Hematopoietic multipotent progenitor cell treated with erythropoietin and hydrocortisone succinate and interleukin-3 and kit ligand, for 4 days (in vitro differentiated cells): ENCODE results near the gene TMTC1.

Source experiments
- DNase-seq: peaks from one replicate; pipeline ENCODE4 v3.0.0-alpha.2; 2015

The TMTC1 gene

DNA sequence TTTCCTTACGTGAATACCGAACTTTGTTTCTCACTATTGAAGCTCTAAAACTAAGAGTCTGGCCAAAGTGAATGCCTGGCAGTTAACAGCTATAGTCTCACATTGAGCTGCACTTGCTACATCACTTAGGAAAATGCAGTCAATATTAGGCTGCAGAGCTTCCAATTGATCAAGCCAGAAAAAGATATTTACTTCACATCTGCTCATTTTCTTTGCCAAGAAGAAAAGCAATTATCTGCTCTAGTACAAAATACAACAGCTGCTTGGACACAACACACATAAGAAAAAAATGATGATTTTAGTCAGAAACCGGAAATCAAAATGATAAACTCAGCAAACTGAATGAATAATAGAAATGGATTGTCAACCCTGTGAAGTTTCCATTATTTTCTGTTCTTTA lies 45.4 kb downstream of the TMTC1 start:
- no peak for DNase-seq

DNA sequence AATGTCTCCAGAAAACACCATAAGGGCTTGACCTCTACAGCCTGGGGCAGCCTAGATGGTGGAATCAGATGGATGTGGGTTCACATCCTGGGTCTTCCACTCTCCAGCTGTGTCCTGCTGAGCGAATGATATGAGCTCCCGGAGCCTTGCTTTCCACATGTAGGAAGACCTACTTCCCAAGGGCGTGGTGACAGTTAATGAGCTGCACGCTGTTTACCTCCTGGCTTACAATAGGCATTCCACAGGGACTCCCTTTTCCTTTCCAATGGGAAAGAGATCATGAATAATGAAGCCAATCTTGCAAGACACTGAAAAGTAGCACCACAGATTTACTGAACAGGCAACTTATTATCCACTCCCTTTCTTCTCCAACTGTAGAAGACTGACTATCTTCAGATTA lies 46.1 kb downstream of the TMTC1 start:
- no peak for DNase-seq

- no peak for DNase-seq
These were observed 48.1 kb downstream of the TMTC1 start for GRCh38 chr12:29735604-29736003.

DNA sequence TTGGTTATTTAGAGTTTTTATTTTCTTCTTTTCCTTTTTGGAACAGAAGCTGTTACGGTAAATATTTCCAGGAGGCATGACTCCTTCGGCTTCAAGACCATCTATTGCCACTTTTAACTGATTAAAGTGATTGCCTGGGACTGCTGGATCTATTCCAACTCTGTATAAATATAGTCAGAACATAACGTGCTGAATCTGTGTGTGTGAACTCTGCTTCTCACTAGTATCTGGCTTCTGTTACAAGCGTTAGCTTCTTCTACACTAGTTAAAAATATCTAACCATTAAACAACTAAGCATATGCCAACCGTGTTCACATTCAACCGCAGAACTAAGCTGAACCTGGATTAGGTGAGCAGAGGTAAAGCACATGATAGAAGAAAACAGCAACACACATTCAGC lies 49.0 kb downstream of the TMTC1 start:
- DNase-seq: no peak

GRCh38 chr12:29734305-29734704 lies 49.4 kb downstream of the TMTC1 start:
- DNase-seq: no peak

- DNase-seq: no peak
These were observed 50.2 kb downstream of the TMTC1 start for GRCh38 chr12:29733501-29733900.

- DNase-seq: no peak
These were observed 50.7 kb downstream of the TMTC1 start for GRCh38 chr12:29733060-29733459.

GRCh38 chr12:29732593-29732992 lies 51.1 kb downstream of the TMTC1 start:
- DNase-seq: no peak

GRCh38 chr12:29732191-29732590 lies 51.6 kb downstream of the TMTC1 start:
- DNase-seq: no peak

DNA sequence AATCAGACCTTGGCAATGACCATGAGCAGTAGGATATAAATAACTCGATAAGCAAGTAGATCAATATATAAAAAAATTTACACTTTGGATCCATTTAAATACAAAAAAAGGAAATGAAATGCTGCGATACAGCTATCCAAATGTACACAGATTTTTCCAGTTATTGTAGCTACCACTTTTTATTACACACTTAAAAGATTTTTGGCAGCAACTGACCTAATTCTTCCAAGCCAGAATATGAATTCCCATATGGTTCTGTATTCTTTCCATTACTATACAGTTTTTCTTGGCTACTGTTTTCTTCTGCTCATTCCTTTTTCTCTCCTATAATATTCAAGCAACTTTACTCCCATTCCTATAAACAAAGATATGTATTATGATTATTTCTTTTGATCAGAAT lies 52.2 kb downstream of the TMTC1 start:
- no peak for DNase-seq

GRCh38 chr12:29730481-29730880 lies 53.3 kb downstream of the TMTC1 start:
- DNase-seq: no peak

GRCh38 chr12:29728030-29728429 lies 55.7 kb downstream of the TMTC1 start:
- DNase-seq: no peak

GRCh38 chr12:29726741-29727348 lies 56.9 kb downstream of the TMTC1 start:
- DNase-seq: no peak

DNA sequence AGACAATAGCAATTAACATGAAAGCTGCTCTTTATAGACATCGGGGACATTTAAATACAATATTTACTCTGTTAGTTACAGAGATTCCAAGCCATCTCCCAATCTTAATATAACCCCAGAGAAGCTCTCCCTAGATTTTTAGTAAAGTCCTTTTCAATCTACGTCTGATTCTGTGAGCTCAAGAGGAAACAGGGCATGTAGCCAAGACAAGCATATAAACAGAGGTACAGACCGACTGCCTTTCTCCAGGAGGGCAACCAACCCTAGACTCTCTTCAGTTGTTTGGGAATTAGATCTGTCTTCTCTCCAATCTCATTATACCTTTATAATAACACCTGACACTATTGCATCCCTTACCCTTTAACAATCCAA lies 57.4 kb downstream of the TMTC1 start:
- DNase-seq: no peak

GRCh38 chr12:29725587-29726320 lies 58.0 kb downstream of the TMTC1 start:
- no peak for DNase-seq

DNA sequence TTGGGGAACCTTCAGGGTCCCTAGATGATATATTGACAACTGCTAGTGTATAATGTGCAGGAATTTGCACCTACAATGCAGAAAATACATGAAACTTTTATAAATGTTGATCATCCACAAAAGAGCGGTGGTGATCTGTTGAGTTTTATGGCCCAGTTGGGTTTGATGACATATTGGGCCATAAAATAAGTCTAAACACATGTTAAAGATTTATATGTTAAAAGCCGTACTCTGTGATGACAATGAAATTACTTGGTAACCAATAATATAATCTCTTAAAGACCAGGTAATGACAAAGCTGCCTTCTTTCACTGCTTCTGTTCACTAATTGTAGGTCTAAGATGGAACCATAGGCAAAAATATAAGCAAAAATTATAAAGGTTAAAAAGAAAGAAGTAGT lies 61.6 kb downstream of the TMTC1 start:
- DNase-seq: no peak

DNA sequence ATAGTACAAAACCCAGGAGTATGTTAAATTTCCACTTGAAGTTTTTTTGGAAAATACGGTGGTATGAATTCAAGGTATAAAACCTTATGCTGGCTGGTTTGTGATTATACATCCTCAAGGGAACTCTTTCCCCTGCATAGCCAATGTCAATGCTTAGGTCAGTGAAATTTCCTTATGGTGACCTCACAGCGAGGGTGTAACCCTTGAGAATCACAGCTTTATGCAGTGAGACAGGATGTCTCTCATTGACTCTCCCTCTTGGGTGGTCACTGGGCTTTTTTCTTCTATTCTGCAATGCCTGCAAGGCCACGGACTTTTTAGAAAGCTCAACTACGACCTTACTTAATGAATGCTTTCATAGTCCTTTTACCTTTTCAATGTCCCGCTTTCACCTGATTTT lies 64.4 kb downstream of the TMTC1 start:
- DNase-seq: no peak

- DNase-seq: no peak
These were observed 66.1 kb downstream of the TMTC1 start for GRCh38 chr12:29717540-29718100.

DNA sequence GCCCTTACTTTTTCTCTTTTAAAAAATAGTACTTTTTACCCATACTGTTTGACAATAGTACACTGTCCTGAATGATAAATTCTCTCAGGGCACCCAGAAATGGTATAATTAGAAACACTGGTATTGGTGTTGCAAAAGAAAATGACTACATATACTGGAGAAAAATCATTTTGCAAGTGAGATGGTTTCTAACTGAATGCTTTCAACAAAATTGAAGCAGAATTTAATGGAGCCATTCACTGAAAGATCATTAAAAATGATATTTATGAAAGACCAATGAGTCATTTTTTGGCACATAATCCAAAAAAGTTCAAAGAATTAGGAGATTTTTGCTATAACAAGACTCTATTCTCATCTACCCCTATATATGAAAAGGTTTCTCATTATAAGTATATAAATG lies 68.8 kb downstream of the TMTC1 start:
- DNase-seq: no peak

DNA sequence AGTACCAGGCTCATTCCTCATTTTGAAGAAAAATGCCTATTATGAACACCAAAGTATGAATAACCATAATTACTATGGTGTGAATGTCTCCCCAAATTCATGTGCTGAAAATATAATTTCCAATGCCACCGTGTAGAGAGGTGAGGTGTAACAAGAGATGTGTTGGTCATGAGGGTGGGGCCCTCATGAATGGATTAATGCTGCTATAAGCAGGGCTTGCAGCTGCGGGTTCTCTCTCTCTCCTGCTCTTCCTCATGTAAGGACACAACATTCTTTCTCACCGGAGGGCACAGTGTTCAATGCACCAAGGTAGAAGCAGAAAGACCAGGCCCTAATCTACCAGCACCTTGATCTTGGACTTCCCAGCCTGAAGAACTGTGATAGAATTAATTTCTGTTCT lies 70.0 kb downstream of the TMTC1 start:
- no peak for DNase-seq

DNA sequence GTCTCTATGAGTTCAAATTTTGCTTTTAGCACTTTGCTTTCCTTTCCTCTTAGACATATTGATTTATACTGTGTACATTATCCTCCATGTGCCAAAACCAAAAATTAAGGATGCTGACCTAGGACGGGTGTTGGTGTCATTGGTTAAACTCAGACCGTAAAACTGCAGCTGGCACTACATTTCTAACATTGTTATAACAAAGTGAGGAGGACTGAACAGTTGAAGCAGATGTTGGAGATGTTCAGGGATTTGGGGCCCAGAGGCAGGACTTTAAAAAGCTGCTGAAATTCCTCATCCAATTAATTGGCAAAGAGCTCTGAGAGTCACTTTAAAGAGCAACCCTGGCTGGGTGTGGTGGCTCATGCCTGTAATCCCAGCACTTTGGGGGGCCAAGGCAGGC lies 72.4 kb downstream of the TMTC1 start:
- DNase-seq: no peak

DNA sequence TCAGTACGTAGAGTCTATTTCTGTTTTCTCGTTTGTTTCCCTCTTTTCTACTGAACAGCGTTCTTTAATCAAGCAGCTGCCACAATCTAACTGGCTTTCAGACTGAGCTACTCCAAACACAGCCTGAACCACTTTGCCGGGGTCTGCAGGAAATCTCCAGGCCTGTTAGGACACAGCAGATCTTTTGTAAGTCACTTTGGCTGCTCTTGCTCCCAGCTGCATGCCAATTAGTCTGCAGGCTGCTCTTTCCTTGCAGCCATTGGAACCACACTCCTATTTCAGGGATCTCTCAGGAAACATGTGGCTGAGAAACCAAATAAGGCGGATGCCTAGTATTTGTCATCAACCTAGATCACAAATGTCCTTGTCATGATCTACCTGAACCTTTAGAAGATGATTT lies 73.6 kb downstream of the TMTC1 start:
- DNase-seq: peak; percentile 5

DNA sequence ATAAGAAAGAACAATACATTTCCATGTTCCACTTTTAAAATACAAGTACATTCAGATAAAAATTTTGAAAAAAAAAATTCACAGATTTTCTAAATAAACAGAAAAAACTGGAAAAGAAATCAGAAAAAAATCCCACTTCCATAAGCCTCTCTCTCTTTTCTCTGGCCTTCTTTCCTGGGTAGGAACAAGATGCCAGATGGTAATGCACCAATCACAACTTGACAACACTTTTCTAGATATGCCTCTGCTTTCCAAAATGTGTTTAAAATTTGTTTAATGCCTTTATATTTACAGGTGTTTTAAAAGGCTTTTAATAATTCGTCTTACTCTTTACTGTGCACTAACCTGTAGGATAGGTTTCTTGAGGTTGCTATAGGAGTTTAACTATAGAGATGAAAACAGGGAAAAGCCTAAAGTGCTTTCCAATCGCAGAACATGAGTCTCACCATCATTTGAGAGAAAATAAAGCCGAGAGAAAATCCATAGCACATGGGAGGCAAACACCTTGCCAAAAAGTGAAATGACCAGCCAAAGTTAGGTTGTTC lies 74.2 kb downstream of the TMTC1 start:
- no peak for DNase-seq

DNA sequence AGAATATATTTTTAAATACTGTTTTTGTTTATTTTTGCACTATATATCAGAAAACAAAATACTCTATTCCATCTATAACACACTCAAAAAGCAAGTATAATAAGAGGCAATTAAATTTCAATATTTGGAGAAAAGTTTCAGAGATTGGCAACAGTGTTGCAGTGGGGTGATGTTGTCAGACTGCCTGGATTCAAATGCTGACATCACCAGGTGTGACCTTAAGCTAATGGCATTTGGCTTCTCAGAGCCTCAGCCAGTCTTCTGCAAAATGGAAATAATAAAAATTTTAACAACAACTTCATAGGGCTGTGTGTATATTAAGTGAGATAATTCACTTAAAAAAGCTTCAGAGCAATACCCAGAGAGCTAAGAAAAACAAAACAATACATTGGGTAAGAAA lies 74.7 kb downstream of the TMTC1 start:
- DNase-seq: no peak

- DNase-seq: no peak
These were observed 75.9 kb downstream of the TMTC1 start for GRCh38 chr12:29707846-29708245.
